ENCODE results near the gene CCDC33.

CCDC33 gene

GRCh38 chr15:74369756-74370155, 133.6 kb downstream of the CCDC33 start:
- TF ChIP-seq REST (IDR thresholded peaks at IDR 0.05; ENCODE audit: low read depth) (no peak), TAF1 (IDR thresholded peaks at IDR 0.05; ENCODE audit: low read depth) (no peak), NFIC (IDR thresholded peaks at IDR 0.05) (no peak), USF1 (IDR thresholded peaks at IDR 0.05) (no peak), CEBPB (IDR thresholded peaks at IDR 0.05) (no peak), MAX (IDR thresholded peaks at IDR 0.05) (no peak), EP300 (IDR thresholded peaks at IDR 0.05; ENCODE audit: borderline replicate concordance) (no peak), FOXM1 (IDR thresholded peaks at IDR 0.05; ENCODE audit: borderline replicate concordance, low read depth) (no peak), RAD21 (IDR thresholded peaks at IDR 0.05; ENCODE audit: low read depth) (no peak), EGR1 (IDR thresholded peaks at IDR 0.05) (no peak), TEAD4 (IDR thresholded peaks at IDR 0.05) (no peak), YY1 (IDR thresholded peaks at IDR 0.05; ENCODE audit: low read depth) (no peak), TCF12 (IDR thresholded peaks at IDR 0.05; ENCODE audit: low read depth) (no peak), CREB1 (IDR thresholded peaks at IDR 0.05; ENCODE audit: low read depth) (no peak), ZBTB7A (IDR thresholded peaks at IDR 0.05; ENCODE audit: low read depth) (no peak)

GRCh38 chr15:74370471-74370870, 134.3 kb downstream of the CCDC33 start:
- TF ChIP-seq FOXM1 (IDR thresholded peaks at IDR 0.05; ENCODE audit: borderline replicate concordance, low read depth) (no peak), MAX (IDR thresholded peaks at IDR 0.05) (no peak), EP300 (IDR thresholded peaks at IDR 0.05; ENCODE audit: borderline replicate concordance) (no peak), REST (IDR thresholded peaks at IDR 0.05; ENCODE audit: low read depth) (no peak), TAF1 (IDR thresholded peaks at IDR 0.05; ENCODE audit: low read depth) (no peak), NFIC (IDR thresholded peaks at IDR 0.05) (no peak), USF1 (IDR thresholded peaks at IDR 0.05) (no peak), CREB1 (IDR thresholded peaks at IDR 0.05; ENCODE audit: low read depth) (no peak), RAD21 (IDR thresholded peaks at IDR 0.05; ENCODE audit: low read depth) (no peak), EGR1 (IDR thresholded peaks at IDR 0.05) (no peak), TEAD4 (IDR thresholded peaks at IDR 0.05) (no peak)

GRCh38 chr15:74373056-74373650, 137.0 kb downstream of the CCDC33 start:
- TF ChIP-seq RAD21 (IDR thresholded peaks at IDR 0.05; ENCODE audit: low read depth) = no peak
- TF ChIP-seq FOXM1 (IDR thresholded peaks at IDR 0.05; ENCODE audit: borderline replicate concordance, low read depth) = no peak
- no peak for TF ChIP-seq YY1 (IDR thresholded peaks at IDR 0.05; ENCODE audit: low read depth)
- TF ChIP-seq CEBPB (IDR thresholded peaks at IDR 0.05) = no peak
- TF ChIP-seq EP300 (IDR thresholded peaks at IDR 0.05; ENCODE audit: borderline replicate concordance) = no peak
- no peak for TF ChIP-seq EGR1 (IDR thresholded peaks at IDR 0.05)
- TF ChIP-seq CREB1 (IDR thresholded peaks at IDR 0.05; ENCODE audit: low read depth) = no peak
- no peak for TF ChIP-seq TCF12 (IDR thresholded peaks at IDR 0.05; ENCODE audit: low read depth)
- TF ChIP-seq TAF1 (IDR thresholded peaks at IDR 0.05; ENCODE audit: low read depth) = no peak
- no peak for TF ChIP-seq NFIC (IDR thresholded peaks at IDR 0.05)
- no peak for TF ChIP-seq USF1 (IDR thresholded peaks at IDR 0.05)
- TF ChIP-seq REST (IDR thresholded peaks at IDR 0.05; ENCODE audit: low read depth) = no peak
- TF ChIP-seq MAX (IDR thresholded peaks at IDR 0.05) = no peak
- no peak for TF ChIP-seq ZBTB7A (IDR thresholded peaks at IDR 0.05; ENCODE audit: low read depth)
- TF ChIP-seq TEAD4 (IDR thresholded peaks at IDR 0.05) = no peak
